ENCODE results near the gene BET1L.

BET1L gene

GRCh38 chr11:216081-216974 lies 9.1 kb upstream of the BET1L start:
- Histone ChIP-seq H3K4me1 (no peaks in the 10 kb centered on the region), H3K36me3 (peaks cover 3% of the 10 kb centered on the region; the same call in 1 of the 2 replicates), H3K27me3 (no peaks in the 10 kb centered on the region), H3K4me3 (ENCODE audit: low read depth, low read length) (no peak overlapping the region), H3K9me3 (no peaks in the 10 kb centered on the region)
- TF ChIP-seq CTCF (IDR thresholded peaks at IDR 0.05; ENCODE audit: low read depth, low read length), result no peak
- no peak for DNase-seq

GRCh38 chr11:215581-216037 lies 8.4 kb upstream of the BET1L start:
- Histone ChIP-seq H3K4me3 (ENCODE audit: low read depth, low read length) (no peak overlapping the region), H3K9me3 (no peaks in the 10 kb centered on the region), H3K27me3 (no peaks in the 10 kb centered on the region), H3K36me3 (peaks cover 3% of the 10 kb centered on the region; the same call in 1 of the 2 replicates), H3K4me1 (no peaks in the 10 kb centered on the region)
- DNase-seq, result no peak
- no peak for TF ChIP-seq CTCF (IDR thresholded peaks at IDR 0.05; ENCODE audit: low read depth, low read length)

GRCh38 chr11:214083-214482 lies 6.9 kb upstream of the BET1L start:
- DNase-seq, result no peak
- H3K9me3 ChIP-seq, result no peaks in the 10 kb centered on the region
- no peaks in the 10 kb centered on the region for H3K27me3 ChIP-seq
- H3K4me1 ChIP-seq, result no peaks in the 10 kb centered on the region
- no peak overlapping the region for H3K4me3 ChIP-seq (ENCODE audit: low read depth, low read length)
- peaks cover 9% of the 10 kb centered on the region for H3K36me3 ChIP-seq
- TF ChIP-seq CTCF (IDR thresholded peaks at IDR 0.05; ENCODE audit: low read depth, low read length), result no peak

- Histone ChIP-seq H3K4me1 (no peaks in the 10 kb centered on the region), H3K4me3 (ENCODE audit: low read depth, low read length) (no peak overlapping the region), H3K36me3 (peaks cover 9% of the 10 kb centered on the region), H3K27me3 (no peaks in the 10 kb centered on the region), H3K9me3 (no peaks in the 10 kb centered on the region)
- DNase-seq, result no peak
- TF ChIP-seq CTCF (IDR thresholded peaks at IDR 0.05; ENCODE audit: low read depth, low read length), result no peak
These were observed 5.9 kb upstream of the BET1L start for GRCh38 chr11:213111-213510.

- Histone ChIP-seq H3K4me3 (ENCODE audit: low read depth, low read length) (no peak overlapping the region), H3K9me3 (no peaks in the 10 kb centered on the region), H3K27me3 (no peaks in the 10 kb centered on the region), H3K4me1 (no peaks in the 10 kb centered on the region), H3K36me3 (peaks cover 9% of the 10 kb centered on the region)
- no peak for TF ChIP-seq CTCF (IDR thresholded peaks at IDR 0.05; ENCODE audit: low read depth, low read length)
- no peak for DNase-seq
These were observed 5.2 kb upstream of the BET1L start for GRCh38 chr11:212150-213100.

Data from BE2C (cell line).